CD8-positive, alpha-beta memory T cell (primary cell): ENCODE data around the gene NPS. TPM values are rescaled to one million over a fixed set of nuclear protein-coding genes. Genes with fewer than 3 reads are reported as not detected.

Source experiments
- CTCF ChIA-PET: fragments of 350-600 bp; sonication (Branson Sonifier 250); formaldehyde crosslinking; loops from one replicate; lab custom pipeline; 2021; ENCODE audit warnings: antibody characterized with exemption; lab: Charles Lee
- POLR2A ChIA-PET: fragments of 350-600 bp; sonication (Branson Sonifier 250); formaldehyde crosslinking; loops from one replicate; lab custom pipeline; 2021; ENCODE audit warnings: antibody characterized with exemption; lab: Charles Lee
- DNase-seq, 5 donors: peaks; one replicate each; pipeline versions ENCODE4 v3.0.0 to v3.0.0-alpha.2; 2020 to 2022; ENCODE audit warnings: mixed read lengths in 1 of 5
- H3K27ac ChIP-seq: one replicate; pipeline ENCODE4 v1.7.0; 2013; ENCODE audit warnings: low read depth, mild to moderate bottlenecking, low read length, moderate library complexity
- H3K27me3 ChIP-seq: 2 replicates; pipeline ENCODE4 v1.7.0; 2013; ENCODE audit warnings: low read length, mild to moderate bottlenecking; ENCODE audit not compliant: insufficient read depth, poor library complexity, severe bottlenecking
- H3K36me3 ChIP-seq: 2 replicates; pipeline ENCODE4 v1.7.0; 2013; ENCODE audit warnings: mild to moderate bottlenecking, low read length, moderate library complexity; ENCODE audit not compliant: insufficient read depth
- H3K4me1 ChIP-seq: 2 replicates; pipeline ENCODE4 v1.7.0; 2013; ENCODE audit warnings: mild to moderate bottlenecking, low read length, moderate library complexity; ENCODE audit not compliant: insufficient read depth
- H3K4me3 ChIP-seq: 2 replicates; pipeline ENCODE4 v1.7.0; 2013; ENCODE audit warnings: mild to moderate bottlenecking, low read length
- H3K9me3 ChIP-seq: 2 replicates; pipeline ENCODE4 v1.7.0; 2013; ENCODE audit warnings: mild to moderate bottlenecking, low read length
- H3K27ac Mint-ChIP-seq, 8 donors: one replicate each; pipeline ENCODE4 v1.8.0; 2020 to 2021; ENCODE audit warnings: mixed read lengths in 8 of 8, mild to moderate bottlenecking in 6 of 8, inconsistent platforms in 3 of 8, moderate library complexity in 3 of 8
- H3K27me3 Mint-ChIP-seq, 2 donors: one replicate each; pipeline ENCODE4 v1.8.0; 2020 to 2021; ENCODE audit warnings: mixed read lengths in 2 of 2, mild to moderate bottlenecking in 1 of 2, moderate library complexity in 1 of 2
- H3K36me3 Mint-ChIP-seq, 3 donors: one replicate each; pipeline ENCODE4 v1.8.0; 2020 to 2021; ENCODE audit warnings: mixed read lengths in 3 of 3, inconsistent platforms in 1 of 3, mild to moderate bottlenecking in 1 of 3
- H3K4me1 Mint-ChIP-seq, 3 donors: one replicate each; pipeline ENCODE4 v1.8.0; 2020 to 2021; ENCODE audit warnings: mixed read lengths in 3 of 3, inconsistent platforms in 1 of 3, mild to moderate bottlenecking in 1 of 3
- H3K4me3 Mint-ChIP-seq, 7 donors: one replicate each; pipeline ENCODE4 v1.8.0; 2020 to 2021; ENCODE audit warnings: mixed read lengths in 7 of 7, mild to moderate bottlenecking in 6 of 7, moderate library complexity in 4 of 7, inconsistent platforms in 2 of 7
- H3K9me3 Mint-ChIP-seq, 5 donors: one replicate each; pipeline ENCODE4 v1.8.0; 2020 to 2022; ENCODE audit warnings: mixed read lengths in 5 of 5, mild to moderate bottlenecking in 3 of 5, moderate library complexity in 2 of 5, inconsistent platforms in 1 of 5
- polyA plus RNA-seq: library from polyadenylated mRNA; unstranded; fragments of 300-500 nt; fragmentation: Illumina TruSeq; gene quantifications from one replicate; pipeline ENCODE4 v1.2.3, GENCODE V29; 2021
- total RNA-seq, 2 experiments: library from RNA; stranded (reverse); gene quantifications; one replicate each; pipeline ENCODE4 v1.2.3, GENCODE V29; 2021

The NPS gene
- total and polyA plus RNA-seq, 3 experiments from 2014 or later: not detected

DNA sequence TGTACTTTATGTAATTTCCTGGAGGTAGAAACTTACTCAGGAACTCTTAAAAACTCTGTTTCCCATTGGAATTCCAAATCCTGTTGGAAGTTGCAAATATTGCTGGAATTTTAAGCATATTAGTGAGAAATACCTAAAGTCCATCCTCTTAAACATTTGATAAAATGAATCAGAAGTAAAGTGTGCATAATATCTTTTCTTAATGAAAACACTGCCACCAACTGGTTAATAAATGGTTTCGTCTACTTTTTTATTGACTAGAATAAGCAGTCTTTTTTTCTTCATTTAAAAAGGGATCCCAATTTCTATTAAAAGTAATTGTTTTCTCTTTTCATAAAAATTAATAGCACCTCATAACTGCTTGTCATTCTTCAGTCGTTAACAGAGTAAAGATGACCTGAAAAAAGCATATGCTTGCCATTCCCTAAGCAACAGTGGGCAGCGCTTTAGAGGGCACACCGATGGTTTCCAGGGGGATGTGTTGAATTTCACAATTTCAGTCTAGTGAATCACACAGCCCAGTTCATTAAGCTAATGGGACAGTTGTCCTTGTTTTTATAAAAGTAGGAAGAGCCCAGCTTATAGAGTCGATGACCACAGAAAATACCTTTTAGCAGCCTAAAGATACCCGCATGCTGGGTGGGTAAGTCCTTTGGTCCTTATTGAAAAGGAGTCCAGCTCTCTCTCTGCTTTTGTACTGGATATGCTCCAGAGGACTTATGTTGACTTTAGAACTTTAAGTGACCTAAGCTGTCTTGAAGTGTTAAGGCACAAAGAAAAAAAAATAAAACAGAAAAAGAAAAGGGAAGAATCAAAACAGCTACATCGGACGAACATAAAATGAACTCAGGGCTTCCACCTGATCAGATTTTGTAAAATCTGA is 28.5 kb downstream of the NPS start:
- CTCF ChIA-PET: no interaction called here
- Mint-ChIP-seq H3K27me3 (peaks cover 0 to 4% of the 10 kb centered on the region in 2 donors), H3K9me3 (peaks cover 0 to 20% (median 2%) of the 10 kb centered on the region in 5 donors)

DNA sequence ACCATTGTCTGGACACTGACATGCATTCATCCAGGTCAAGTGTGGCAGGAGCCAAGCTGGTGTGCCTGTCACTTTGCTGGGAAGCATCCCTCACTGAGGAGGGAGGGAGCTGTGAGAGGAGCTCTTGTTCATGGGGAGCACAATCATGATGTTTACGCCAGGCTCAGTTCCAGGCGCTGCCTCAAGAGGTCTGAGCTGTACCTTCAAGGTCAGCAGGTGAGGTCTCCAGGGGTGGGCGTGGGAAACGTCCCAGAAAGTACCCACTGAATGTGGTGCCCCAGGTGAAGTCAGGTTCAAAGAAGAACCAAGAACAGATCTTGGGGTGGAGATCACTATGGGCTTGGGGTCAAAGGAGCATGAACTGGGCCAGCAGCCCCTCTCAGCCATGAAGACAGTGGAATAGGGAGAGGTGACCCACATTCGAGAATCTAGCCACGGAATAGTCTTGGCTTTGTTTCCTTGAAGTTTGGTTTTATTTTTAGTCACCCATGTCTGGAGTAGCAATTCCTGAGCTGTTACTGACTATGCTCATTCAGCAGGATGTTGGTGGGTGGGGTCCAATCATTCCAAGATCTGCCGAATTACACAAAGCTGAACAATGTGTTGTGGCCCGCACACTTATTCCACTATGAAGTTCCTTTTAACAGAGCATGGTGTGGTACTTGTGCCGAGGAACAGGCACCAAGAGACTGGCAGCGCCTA is 29.3 kb downstream of the NPS start:
- Histone ChIP-seq H3K36me3 (no peaks in the 10 kb centered on the region), H3K4me1 (no peaks in the 10 kb centered on the region), H3K27ac (no peak overlapping the region), H3K9me3 (no peaks in the 10 kb centered on the region), H3K27me3 (no peaks in the 10 kb centered on the region), H3K4me3 (no peak overlapping the region)
- CTCF ChIA-PET: no interaction called here
- peaks cover 0 to 12% (median 0%) of the 10 kb centered on the region in 5 donors for H3K9me3 Mint-ChIP-seq
- H3K36me3 Mint-ChIP-seq: no peaks in the 10 kb centered on the region
- no peak overlapping the region for H3K4me3 Mint-ChIP-seq
- POLR2A ChIA-PET: no interaction called here
- no peaks in the 10 kb centered on the region for H3K4me1 Mint-ChIP-seq
- no peak for DNase-seq
- H3K27me3 Mint-ChIP-seq: peaks cover 0 to 4% of the 10 kb centered on the region in 2 donors
- no peak overlapping the region for H3K27ac Mint-ChIP-seq

More for the DNA sequence above, 28.5 kb downstream of the NPS start:
- Mint-ChIP-seq H3K4me1 (no peaks in the 10 kb centered on the region), H3K4me3 (no peak overlapping the region), H3K27ac (peak overlapping the region in 1 of 8 donors; percentile 17), H3K36me3 (no peaks in the 10 kb centered on the region)
- Histone ChIP-seq H3K4me1 (no peaks in the 10 kb centered on the region), H3K9me3 (no peaks in the 10 kb centered on the region), H3K4me3 (no peak overlapping the region), H3K27me3 (no peaks in the 10 kb centered on the region), H3K36me3 (no peaks in the 10 kb centered on the region), H3K27ac (no peak overlapping the region)
- DNase-seq: no peak
- POLR2A ChIA-PET: no interaction called here

DNA sequence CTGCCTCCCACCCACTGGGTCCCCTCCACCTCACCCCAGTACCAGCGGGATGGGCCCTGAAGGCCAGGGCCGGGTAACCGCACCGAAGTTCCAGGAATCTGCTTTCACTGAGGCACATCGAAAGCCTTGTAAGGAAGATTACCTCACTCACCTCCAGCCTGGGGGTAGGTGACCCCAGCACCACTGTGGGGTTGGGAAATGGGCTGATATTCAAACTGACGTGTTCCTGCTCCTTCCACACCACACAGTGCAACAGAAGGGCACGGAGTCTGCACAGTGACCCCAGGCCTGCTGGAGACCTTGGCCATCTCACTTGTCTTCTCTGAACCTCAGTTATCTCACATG is 29.8 kb downstream of the NPS start:
- H3K4me3 ChIP-seq: no peak overlapping the region
- ChIA-PET POLR2A (no interaction called here), CTCF (no interaction called here)
- H3K4me1 ChIP-seq: no peaks in the 10 kb centered on the region
- no peaks in the 10 kb centered on the region for H3K36me3 ChIP-seq
- no peaks in the 10 kb centered on the region for H3K4me1 Mint-ChIP-seq
- H3K4me3 Mint-ChIP-seq: no peak overlapping the region
- H3K9me3 ChIP-seq: no peaks in the 10 kb centered on the region
- no peak overlapping the region for H3K27ac ChIP-seq
- DNase-seq: no peak
- peaks cover 0 to 4% of the 10 kb centered on the region in 2 donors for H3K27me3 Mint-ChIP-seq
- H3K36me3 Mint-ChIP-seq: no peaks in the 10 kb centered on the region
- no peaks in the 10 kb centered on the region for H3K27me3 ChIP-seq
- peaks cover 0 to 7% (median 0%) of the 10 kb centered on the region in 5 donors for H3K9me3 Mint-ChIP-seq
- no peak overlapping the region for H3K27ac Mint-ChIP-seq

DNA sequence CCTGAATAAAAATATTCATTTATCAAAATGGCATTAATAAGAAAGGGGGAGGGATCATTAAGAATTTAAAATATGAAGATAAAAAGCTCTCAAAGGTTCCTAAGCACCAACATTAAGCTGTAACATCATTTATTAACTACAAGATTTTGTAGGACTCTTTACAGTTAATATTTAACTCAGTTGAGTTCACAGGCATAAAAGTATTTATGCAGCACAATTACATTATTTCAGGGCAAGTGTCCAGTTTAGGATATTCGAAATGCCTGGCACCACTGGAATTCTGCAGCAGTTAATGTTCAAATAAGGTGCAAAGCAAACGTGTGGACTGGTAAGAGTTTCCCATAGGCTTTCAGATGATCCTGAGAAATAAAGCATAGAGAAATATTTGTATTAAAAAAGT is 30.5 kb downstream of the NPS start:
- H3K9me3 Mint-ChIP-seq: peaks cover 0 to 2% (median 0%) of the 10 kb centered on the region in 5 donors
- H3K36me3 Mint-ChIP-seq: no peaks in the 10 kb centered on the region
- no peak overlapping the region for H3K27ac Mint-ChIP-seq
- DNase-seq: no peak
- no peak overlapping the region for H3K4me3 Mint-ChIP-seq
- H3K9me3 ChIP-seq: no peaks in the 10 kb centered on the region
- peaks cover 0 to 4% of the 10 kb centered on the region in 2 donors for H3K27me3 Mint-ChIP-seq
- no peaks in the 10 kb centered on the region for H3K27me3 ChIP-seq
- ChIA-PET CTCF (no interaction called here), POLR2A (no interaction called here)
- H3K4me1 ChIP-seq: no peaks in the 10 kb centered on the region
- H3K36me3 ChIP-seq: no peaks in the 10 kb centered on the region
- H3K4me3 ChIP-seq: no peak overlapping the region
- no peaks in the 10 kb centered on the region for H3K4me1 Mint-ChIP-seq
- H3K27ac ChIP-seq: no peak overlapping the region

DNA sequence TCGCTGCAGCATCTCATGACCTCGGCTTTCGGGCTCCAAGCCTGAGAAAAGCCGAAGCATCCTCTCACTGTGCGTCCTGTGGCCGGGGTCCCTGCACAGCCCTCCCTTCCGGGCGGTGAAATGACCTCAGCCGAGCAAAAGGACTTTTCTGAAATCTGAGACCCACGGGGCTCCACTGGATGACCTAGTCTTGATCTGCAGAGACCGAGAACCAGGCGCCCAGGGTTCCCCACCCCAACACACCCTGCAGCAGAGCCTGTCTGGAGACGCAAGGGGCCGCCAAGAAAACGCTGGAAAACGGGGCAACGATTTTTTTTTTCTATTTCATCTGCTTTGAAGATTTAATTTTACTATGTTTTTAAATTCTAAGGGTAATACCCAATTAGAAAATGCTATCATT is 31.7 kb downstream of the NPS start:
- POLR2A ChIA-PET: no interaction called here
- Mint-ChIP-seq H3K4me3 (no peak overlapping the region), H3K4me1 (no peaks in the 10 kb centered on the region)

DNA sequence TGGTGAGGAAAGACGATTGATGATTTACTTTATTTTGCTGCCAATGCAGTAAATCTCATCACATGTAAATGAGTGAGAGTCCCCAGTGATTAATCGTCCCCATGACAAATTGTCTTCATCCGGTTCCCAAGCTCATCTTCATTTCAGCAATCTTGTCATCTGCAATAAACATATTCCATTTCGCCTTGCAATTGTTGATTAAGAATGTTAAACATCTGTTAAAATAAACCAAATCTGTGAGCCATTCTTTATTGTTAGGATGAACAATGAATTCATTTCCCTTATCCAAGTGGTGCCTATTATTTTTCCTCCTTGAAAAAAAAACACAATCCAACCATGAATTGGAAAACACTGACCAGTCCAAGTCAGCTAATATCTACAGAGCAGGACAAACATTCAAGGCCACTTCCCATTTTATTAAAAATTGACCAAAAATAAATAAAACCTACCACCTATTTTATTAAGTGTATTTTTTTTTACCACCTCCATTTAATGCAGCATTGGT is 36.5 kb downstream of the NPS start:
- Histone ChIP-seq H3K4me3 (no peak overlapping the region), H3K36me3 (no peaks in the 10 kb centered on the region), H3K27ac (no peak overlapping the region), H3K9me3 (no peaks in the 10 kb centered on the region), H3K27me3 (no peaks in the 10 kb centered on the region), H3K4me1 (no peaks in the 10 kb centered on the region)
- POLR2A ChIA-PET: no interaction called here
- no peak overlapping the region for H3K27ac Mint-ChIP-seq
- no peak overlapping the region for H3K4me3 Mint-ChIP-seq
- H3K4me1 Mint-ChIP-seq: no peaks in the 10 kb centered on the region
- no peaks in the 10 kb centered on the region for H3K36me3 Mint-ChIP-seq
- DNase-seq: no peak
- peaks cover 3 to 6% of the 10 kb centered on the region in 2 donors for H3K27me3 Mint-ChIP-seq
- CTCF ChIA-PET: no interaction called here
- peaks cover 2 to 12% (median 6%) of the 10 kb centered on the region in 5 donors for H3K9me3 Mint-ChIP-seq

More for the DNA sequence above, 31.7 kb downstream of the NPS start:
- H3K27me3 ChIP-seq: no peaks in the 10 kb centered on the region
- no peak overlapping the region for H3K27ac Mint-ChIP-seq
- DNase-seq: no peak
- H3K36me3 Mint-ChIP-seq: no peaks in the 10 kb centered on the region
- peaks cover 0 to 2% (median 0%) of the 10 kb centered on the region in 5 donors for H3K9me3 Mint-ChIP-seq
- no peaks in the 10 kb centered on the region for H3K4me1 ChIP-seq
- no peaks in the 10 kb centered on the region for H3K9me3 ChIP-seq
- CTCF ChIA-PET: no interaction called here
- no peaks in the 10 kb centered on the region for H3K36me3 ChIP-seq
- H3K27me3 Mint-ChIP-seq: peaks cover 0 to 5% of the 10 kb centered on the region in 2 donors
- H3K4me3 ChIP-seq: no peak overlapping the region
- no peak overlapping the region for H3K27ac ChIP-seq

DNA sequence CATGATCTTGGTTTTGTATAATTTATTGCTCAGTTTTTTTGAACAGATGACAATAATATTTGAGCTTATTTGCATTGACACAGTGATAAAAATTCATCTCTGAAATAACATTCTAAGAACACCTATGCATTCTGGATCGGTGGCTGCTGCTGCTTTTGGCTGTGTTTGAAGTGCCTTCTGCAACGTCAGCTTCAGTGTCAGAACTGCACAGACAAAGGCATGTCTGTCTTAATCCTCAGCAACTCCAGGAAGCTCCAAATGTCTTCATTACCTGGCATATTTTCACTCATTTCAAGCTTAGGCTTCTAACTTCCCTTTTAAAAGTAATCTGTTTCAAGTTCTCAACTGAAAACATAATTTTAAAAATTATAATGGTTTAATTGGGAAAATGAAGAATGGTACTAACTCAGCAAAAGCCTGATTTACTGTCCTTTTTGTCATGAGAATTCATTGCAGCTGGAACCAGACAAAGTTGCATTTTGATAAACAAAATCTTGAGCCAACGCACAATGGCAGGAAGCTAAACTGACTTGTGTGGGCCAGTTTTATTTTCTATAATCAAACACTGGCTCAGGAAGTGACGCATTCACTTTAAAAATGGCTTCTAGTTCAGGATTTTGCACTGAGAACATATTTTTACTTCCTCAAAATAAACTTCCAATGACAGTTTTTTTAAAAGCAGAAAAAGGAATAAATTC is 38.7 kb downstream of the NPS start:
- Histone ChIP-seq H3K4me3 (no peak overlapping the region), H3K27ac (no peak overlapping the region), H3K27me3 (no peaks in the 10 kb centered on the region), H3K36me3 (no peaks in the 10 kb centered on the region), H3K4me1 (no peaks in the 10 kb centered on the region), H3K9me3 (no peaks in the 10 kb centered on the region)
- Mint-ChIP-seq H3K4me3 (no peak overlapping the region), H3K27ac (no peak overlapping the region), H3K27me3 (peaks cover 5 to 6% of the 10 kb centered on the region in 2 donors), H3K9me3 (peaks cover 1 to 12% (median 6%) of the 10 kb centered on the region in 5 donors), H3K4me1 (no peaks in the 10 kb centered on the region), H3K36me3 (peaks cover 0 to 2% (median 0%) of the 10 kb centered on the region in 3 donors)
- ChIA-PET CTCF (interaction anchor here (0.6 kb wide), 1 partner anchor 187 kb away, joined by 3 read pairs; no protein-coding TSS in a partner anchor), POLR2A (no interaction called here)
- DNase-seq: no peak
